ENCODE results near the gene CCDC80.

GRCh38 chr3:112656043-112656442, 15.1 kb upstream of the CCDC80 start:
- no peak for TF ChIP-seq CTCF (conservative IDR thresholded peaks at IDR 0.05; ENCODE audit: low read length)
- no peak for TF ChIP-seq EZH2phosphoT487 (IDR thresholded peaks at IDR 0.05; ENCODE audit: borderline replicate concordance)

All from Loucy (cell line).